H1 (cell line): Measurements from ENCODE around the gene CCL5. TPM values are rescaled to one million over a fixed set of nuclear protein-coding genes. Genes with fewer than 3 reads are reported as not detected.

Experiments
- CTCF ChIA-PET: fragments of 300-600 bp; sonication (Branson Sonifier 250); formaldehyde crosslinking; loops from one replicate; lab custom pipeline; 2021; ENCODE audit not compliant: partially characterized antibody; lab: Charles Lee
- POLR2A ChIA-PET: fragments of 300-600 bp; sonication (Branson Sonifier 250); formaldehyde crosslinking; loops from one replicate; lab custom pipeline; 2021; ENCODE audit warnings: inconsistent platforms; ENCODE audit not compliant: partially characterized antibody; lab: Charles Lee
- DNase-seq, 2 experiments: peaks; one replicate each; pipeline versions ENCODE4 v3.0.0 to v3.0.0-alpha.2; 2010 to 2022; ENCODE audit warnings: low spot score in 2 of 2, low read depth in 1 of 2, mixed read lengths in 1 of 2
- FAIRE-seq: peaks from 2 replicates; lab custom pipeline; 2011; peaks lifted over from hg19 to GRCh38; lab: Jason Lieb, UNC
- H2AFZ ChIP-seq: 2 replicates; pipeline ENCODE4 v1.8.1; 2012; ENCODE audit warnings: low read length, inconsistent platforms
- H2AK5ac ChIP-seq: 2 replicates; pipeline ENCODE4 v1.6.1; 2013; ENCODE audit warnings: low read depth, low read length
- H2BK120ac ChIP-seq: replicated peaks from 2 replicates; pipeline ENCODE3; 2013; ENCODE audit warnings: low read depth, low read length, inconsistent platforms
- H2BK12ac ChIP-seq: 2 replicates; pipeline ENCODE4 v1.6.1; 2013; ENCODE audit warnings: low read depth, low read length
- H2BK15ac ChIP-seq: 2 replicates; pipeline ENCODE4 v1.6.1; 2013; ENCODE audit warnings: low read length
- H2BK20ac ChIP-seq: 2 replicates; pipeline ENCODE4 v1.6.1; 2013; ENCODE audit warnings: low read length
- H2BK5ac ChIP-seq: 2 replicates; pipeline ENCODE4 v1.6.1; 2013; ENCODE audit warnings: low read depth, low read length
- H3K14ac ChIP-seq: 2 replicates; pipeline ENCODE4 v1.6.1; 2013; ENCODE audit warnings: inconsistent platforms; ENCODE audit not compliant: insufficient read length
- H3K18ac ChIP-seq: 2 replicates; pipeline ENCODE4 v1.6.1; 2013; ENCODE audit warnings: low read length; ENCODE audit errors: extremely low read depth
- H3K23ac ChIP-seq: 2 replicates; pipeline ENCODE4 v1.6.1; 2013; ENCODE audit warnings: inconsistent platforms; ENCODE audit not compliant: insufficient read length
- H3K23me2 ChIP-seq: 2 replicates; pipeline ENCODE4 v1.6.1; 2013; ENCODE audit warnings: low read depth, low read length
- H3K27ac ChIP-seq: 2 replicates; pipeline ENCODE4 v1.6.1; 2011; ENCODE audit warnings: low read depth, low read length, inconsistent platforms
- H3K27me3 ChIP-seq, 4 experiments: replicated peaks in 1 of 4; 1 replicate in 1 of 4; 2 replicates in 3 of 4; pipeline versions ENCODE4 v1.6.1 to v1.8.1; 2011 to 2013; ENCODE audit warnings: low read length in 3 of 4, mild to moderate bottlenecking in 3 of 4, inconsistent platforms in 2 of 4, mixed read lengths in 2 of 4, moderate library complexity in 1 of 4; ENCODE audit not compliant: control insufficient read depth in 3 of 4, insufficient read depth in 3 of 4; ENCODE audit errors: extremely low read depth in 1 of 4
- H3K36me3 ChIP-seq, 4 experiments: 2 replicates each; pipeline versions ENCODE4 v1.6.1 to v1.8.1; 2011 to 2013; ENCODE audit warnings: mild to moderate bottlenecking in 4 of 4, low read length in 3 of 4, moderate library complexity in 2 of 4, control low read depth in 1 of 4, inconsistent platforms in 1 of 4; ENCODE audit not compliant: insufficient read depth in 4 of 4, control insufficient read depth in 2 of 4
- H3K4ac ChIP-seq: replicated peaks from 2 replicates; pipeline ENCODE3; 2013; ENCODE audit warnings: low read length, low read depth, mixed read lengths, inconsistent platforms; ENCODE audit not compliant: insufficient read length
- H3K4me1 ChIP-seq, 4 experiments: replicated peaks in 1 of 4; 1 replicate in 1 of 4; 2 replicates in 3 of 4; pipeline versions ENCODE4 v1.6.1 to v1.8.1; 2011 to 2013; ENCODE audit warnings: low read length in 3 of 4, inconsistent platforms in 2 of 4, mixed read lengths in 1 of 4; ENCODE audit not compliant: insufficient read depth in 4 of 4, control insufficient read depth in 3 of 4
- H3K4me2 ChIP-seq, 2 experiments: 2 replicates each; pipeline versions ENCODE4 v1.6.1 to v1.8.1; 2011 to 2013; ENCODE audit warnings: low read depth in 2 of 2, low read length in 2 of 2, control low read depth in 1 of 2, inconsistent platforms in 1 of 2, mild to moderate bottlenecking in 1 of 2; ENCODE audit not compliant: insufficient read depth in 1 of 2
- H3K4me3 ChIP-seq, 4 experiments: fragments of 200-600, 300-600 bp in 1 of 4; sonication (generic), shearing (Covaris generic), sonication (Bioruptor Twin) in 1 of 4; 2 replicates each; pipeline versions ENCODE4 v1.5.1 to v1.8.1; 2011 to 2016; ENCODE audit warnings: low read length in 4 of 4, low read depth in 3 of 4, control low read depth in 2 of 4, inconsistent platforms in 2 of 4, mild to moderate bottlenecking in 2 of 4, mixed read lengths in 1 of 4, moderate library complexity in 1 of 4; ENCODE audit not compliant: insufficient read depth in 2 of 4; ENCODE audit errors: extremely low read depth in 1 of 4
- H3K56ac ChIP-seq: replicated peaks from 2 replicates; pipeline ENCODE3; 2013; ENCODE audit warnings: low read depth, mild to moderate bottlenecking, mixed read lengths, low read length, inconsistent platforms; ENCODE audit not compliant: insufficient read length
- H3K79me1 ChIP-seq: 2 replicates; pipeline ENCODE4 v1.6.1; 2013; ENCODE audit warnings: low read depth, low read length, control low read depth
- H3K79me2 ChIP-seq, 2 experiments: 2 replicates each; pipeline versions ENCODE4 v1.6.1 to v1.8.1; 2012 to 2013; ENCODE audit warnings: low read length in 2 of 2, mild to moderate bottlenecking in 2 of 2, inconsistent platforms in 1 of 2; ENCODE audit not compliant: insufficient read depth in 2 of 2, control insufficient read depth in 1 of 2
- H3K9ac ChIP-seq, 4 experiments: replicated peaks in 1 of 4; 1 replicate in 1 of 4; 2 replicates in 3 of 4; pipeline versions ENCODE4 v1.6.1 to v1.8.1; 2011 to 2013; ENCODE audit warnings: low read depth in 3 of 4, low read length in 3 of 4, control low read depth in 2 of 4, mild to moderate bottlenecking in 2 of 4, moderate library complexity in 2 of 4, inconsistent platforms in 1 of 4; ENCODE audit errors: extremely low read depth in 1 of 4
- H3K9me3 ChIP-seq, 2 experiments: 2 replicates each; pipeline versions ENCODE4 v1.6.1 to v1.8.1; 2012 to 2013; ENCODE audit warnings: mild to moderate bottlenecking in 2 of 2, moderate library complexity in 2 of 2, control low read depth in 1 of 2, inconsistent platforms in 1 of 2, low read depth in 1 of 2, low read length in 1 of 2, mixed read lengths in 1 of 2; ENCODE audit not compliant: insufficient read depth in 2 of 2
- H4K20me1 ChIP-seq, 2 experiments: replicated peaks in 1 of 2; 2 replicates each; pipeline versions ENCODE3 to v1.8.1; 2011 to 2013; ENCODE audit warnings: inconsistent platforms in 2 of 2, low read length in 2 of 2, mild to moderate bottlenecking in 1 of 2; ENCODE audit not compliant: insufficient read depth in 2 of 2, control insufficient read depth in 1 of 2
- H4K5ac ChIP-seq: 2 replicates; pipeline ENCODE4 v1.6.1; 2013; ENCODE audit warnings: low read length, low read depth, mixed read lengths, inconsistent platforms; ENCODE audit not compliant: insufficient read length
- H4K8ac ChIP-seq: 2 replicates; pipeline ENCODE4 v1.8.0; 2013; ENCODE audit warnings: mild to moderate bottlenecking, moderate library complexity, low read length, inconsistent platforms; ENCODE audit not compliant: insufficient read depth; ENCODE audit errors: extremely low read depth
- H4K91ac ChIP-seq: replicated peaks from 2 replicates; pipeline ENCODE3; 2013; ENCODE audit warnings: low read length, mixed read lengths, inconsistent platforms; ENCODE audit not compliant: insufficient read length
- KDM1A ChIP-seq: fragments of 200-600, 300-600 bp; sonication (generic); IDR thresholded peaks from 2 replicates; pipeline ENCODE4 v1.7.1; 2016; ENCODE audit warnings: mild to moderate bottlenecking, low read length, borderline replicate concordance
- NRF1 ChIP-seq: IDR thresholded peaks from 2 replicates; pipeline ENCODE4 v1.6.1; 2011; ENCODE audit warnings: mild to moderate bottlenecking, low read depth, low read length, improper control_type of control experiment
- SP1 ChIP-seq: IDR thresholded peaks from 2 replicates; pipeline ENCODE4 v1.6.1; 2011; ENCODE audit warnings: low read depth, low read length
- SP4 ChIP-seq: IDR thresholded peaks from 2 replicates; pipeline ENCODE4 v1.6.1; 2012; ENCODE audit warnings: low read length, inconsistent platforms
- WGBS, 2 experiments: shearing (Covaris generic) in 1 of 2; methylation state at CpG; one replicate each; pipeline versions ENCODE4 v1.1.6 to v1.1.7; 2013 to 2015; ENCODE audit warnings: low lambda C conversion rate in 2 of 2, mixed read lengths in 2 of 2, inconsistent platforms in 1 of 2, low coverage in 1 of 2, missing lambda C conversion rate in 1 of 2; ENCODE audit not compliant: insufficient replicate concordance in 2 of 2, insufficient coverage in 1 of 2, insufficient read length in 1 of 2; ENCODE audit errors: extremely low coverage in 1 of 2, missing lambda C conversion rate in 1 of 2; 5-methylcytosine and 5-hydroxymethylcytosine counted together
- polyA plus RNA-seq, 7 experiments: library from polyadenylated mRNA; depleted of rRNA in 3 of 7; stranded (reverse) in 5 of 7; unstranded in 2 of 7; fragments of >200 nt in 5 of 7; fragments of 200-250 nt in 2 of 7; gene quantifications; 1 replicate in 5 of 7; 2 replicates in 1 of 7; 4 replicates in 1 of 7; pipeline versions ENCODE4 v1.2.1 to v1.2.3, GENCODE V29; 2011 to 2013; ENCODE audit warnings: missing spikeins in 2 of 7, mixed read lengths in 2 of 7
- total RNA-seq: library from RNA; stranded (reverse); fragmentation: NEBNext Ultra II Directional; extraction: Animal tissue kit (Norgen Biotek cat#: 25700); gene quantifications from 2 replicates; pipeline ENCODE4 v1.2.1, GENCODE V29; 2021
- TF ChIP-seq, protein P1 (sequence below): IDR thresholded peaks from 2 replicates; pipeline ENCODE4 v1.6.1; 2011; ENCODE audit warnings: low read depth, mild to moderate bottlenecking, low read length; ENCODE audit not compliant: insufficient read depth
- TF ChIP-seq, protein P2 (sequence below): IDR thresholded peaks from 2 replicates; pipeline ENCODE4 v1.6.1; 2012; ENCODE audit warnings: inconsistent platforms

CCL5 gene
- total and polyA plus RNA-seq, 2 of the 8 experiments (the other 6 are each of a cell fraction or from before 2014, with no cell fraction given) = not detected

DNA sequence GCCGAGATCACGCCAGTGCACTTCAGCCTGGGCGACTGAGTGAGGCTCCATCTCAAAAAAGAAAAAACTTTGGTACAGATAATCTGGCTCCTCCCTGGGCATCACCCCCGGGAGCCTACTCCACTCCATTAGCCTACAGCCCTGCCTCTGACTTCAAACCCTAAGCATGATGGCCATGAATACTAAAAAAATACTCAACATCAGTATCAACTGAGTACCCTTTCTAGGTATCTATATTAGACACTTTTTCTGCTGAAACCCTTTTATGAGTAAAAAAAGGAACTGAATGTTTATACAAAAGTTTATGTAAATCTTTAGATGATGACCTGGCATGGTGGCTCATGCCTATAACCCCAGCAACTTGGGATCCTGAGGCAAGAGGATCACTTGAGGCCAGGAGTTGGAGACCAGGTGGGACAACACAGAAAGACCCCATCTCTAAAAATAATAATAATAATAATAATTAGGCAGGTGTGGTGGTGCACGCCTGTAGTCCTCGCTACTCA is 43.5 kb upstream of the CCL5 start:
- no peaks in the 10 kb centered on the region for H3K79me2 ChIP-seq
- no peak overlapping the region for H3K18ac ChIP-seq
- ChIA-PET POLR2A (no interaction called here), CTCF (no interaction called here)
- H2BK5ac ChIP-seq = no peak overlapping the region
- no peak overlapping the region for H3K23ac ChIP-seq
- no peak overlapping the region for H3K4me2 ChIP-seq
- no peak overlapping the region for H3K9ac ChIP-seq
- H2BK120ac ChIP-seq = no peak overlapping the region
- no peaks in the 10 kb centered on the region for H3K79me1 ChIP-seq
- no peaks in the 10 kb centered on the region for H4K20me1 ChIP-seq
- peaks cover 0 to 3% (median 0%) of the 10 kb centered on the region in 4 experiments; a peak in 3 of 8 replicates for H3K36me3 ChIP-seq
- no peak overlapping the region for H2BK12ac ChIP-seq
- H3K9me3 ChIP-seq = no peaks in the 10 kb centered on the region
- no peak overlapping the region for H2AK5ac ChIP-seq
- TF ChIP-seq KDM1A (no peak), NRF1 (no peak), SP1 (no peak), SP4 (no peak)
- TF ChIP-seq, protein P1, sequence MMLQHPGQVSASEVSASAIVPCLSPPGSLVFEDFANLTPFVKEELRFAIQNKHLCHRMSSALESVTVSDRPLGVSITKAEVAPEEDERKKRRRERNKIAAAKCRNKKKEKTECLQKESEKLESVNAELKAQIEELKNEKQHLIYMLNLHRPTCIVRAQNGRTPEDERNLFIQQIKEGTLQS = no peak
- TF ChIP-seq, protein P2, sequence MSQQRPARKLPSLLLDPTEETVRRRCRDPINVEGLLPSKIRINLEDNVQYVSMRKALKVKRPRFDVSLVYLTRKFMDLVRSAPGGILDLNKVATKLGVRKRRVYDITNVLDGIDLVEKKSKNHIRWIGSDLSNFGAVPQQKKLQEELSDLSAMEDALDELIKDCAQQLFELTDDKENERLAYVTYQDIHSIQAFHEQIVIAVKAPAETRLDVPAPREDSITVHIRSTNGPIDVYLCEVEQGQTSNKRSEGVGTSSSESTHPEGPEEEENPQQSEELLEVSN = no peak
- no peak overlapping the region for H2BK15ac ChIP-seq
- no peak overlapping the region for H4K5ac ChIP-seq
- H3K14ac ChIP-seq = no peak overlapping the region
- H3K4me1 ChIP-seq = no peaks in the 10 kb centered on the region
- no peak overlapping the region for H3K4me3 ChIP-seq
- H4K8ac ChIP-seq = no peak overlapping the region
- no peak overlapping the region for H3K56ac ChIP-seq
- no peaks in the 10 kb centered on the region for H3K27me3 ChIP-seq
- no peak overlapping the region for H3K27ac ChIP-seq
- DNase-seq (no peak), FAIRE-seq (no peak)
- H2BK20ac ChIP-seq = no peak overlapping the region
- 93% methylated on average over 6 of the region's 6 CpGs; no CpG with 5 or more reads in 1 of the 2 experiments for WGBS, 2 experiments
- no peak overlapping the region for H3K4ac ChIP-seq
- H3K23me2 ChIP-seq = no peaks in the 10 kb centered on the region
- no peak overlapping the region for H4K91ac ChIP-seq
- H2AFZ ChIP-seq = no peak overlapping the region
